GM12801 (cell line): ENCODE results near the gene TMEM244.

Source experiments
- TF ChIP-seq, protein P1 (sequence below): IDR thresholded peaks from one replicate; pipeline ENCODE4 v1.5.1; 2011; ENCODE audit warnings: control low read depth; ENCODE audit not compliant: insufficient read length; ENCODE audit errors: extremely low read depth

Gene TMEM244

DNA sequence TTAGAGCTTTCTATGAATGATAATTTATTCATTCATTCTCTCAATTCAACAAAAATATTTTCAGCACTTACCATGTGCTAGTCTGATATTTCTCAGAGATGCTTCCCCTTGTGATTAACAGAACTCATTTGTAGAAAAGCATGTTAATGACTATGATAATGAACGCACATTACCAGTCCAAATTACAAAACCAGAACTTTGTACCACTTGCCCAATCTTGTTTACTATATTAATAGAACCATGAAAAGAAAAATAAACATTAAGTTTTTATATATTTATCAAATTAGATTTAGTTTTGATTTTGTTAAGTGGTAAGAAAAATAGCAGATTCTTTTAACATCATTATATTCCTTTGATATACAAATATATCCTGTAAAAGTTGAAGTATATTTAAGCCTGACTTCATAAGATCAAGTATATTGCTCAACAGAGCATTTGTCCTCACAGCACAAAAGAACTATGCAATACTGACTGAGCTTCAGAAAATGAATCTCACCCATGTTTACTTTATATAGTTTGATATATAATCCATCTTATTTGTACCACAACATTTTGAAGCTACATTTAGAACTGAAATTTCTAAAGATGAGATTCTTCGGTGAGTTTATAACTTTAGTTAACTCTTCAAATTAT, 48.9 kb downstream of the TMEM244 start:
- TF ChIP-seq, protein P1, sequence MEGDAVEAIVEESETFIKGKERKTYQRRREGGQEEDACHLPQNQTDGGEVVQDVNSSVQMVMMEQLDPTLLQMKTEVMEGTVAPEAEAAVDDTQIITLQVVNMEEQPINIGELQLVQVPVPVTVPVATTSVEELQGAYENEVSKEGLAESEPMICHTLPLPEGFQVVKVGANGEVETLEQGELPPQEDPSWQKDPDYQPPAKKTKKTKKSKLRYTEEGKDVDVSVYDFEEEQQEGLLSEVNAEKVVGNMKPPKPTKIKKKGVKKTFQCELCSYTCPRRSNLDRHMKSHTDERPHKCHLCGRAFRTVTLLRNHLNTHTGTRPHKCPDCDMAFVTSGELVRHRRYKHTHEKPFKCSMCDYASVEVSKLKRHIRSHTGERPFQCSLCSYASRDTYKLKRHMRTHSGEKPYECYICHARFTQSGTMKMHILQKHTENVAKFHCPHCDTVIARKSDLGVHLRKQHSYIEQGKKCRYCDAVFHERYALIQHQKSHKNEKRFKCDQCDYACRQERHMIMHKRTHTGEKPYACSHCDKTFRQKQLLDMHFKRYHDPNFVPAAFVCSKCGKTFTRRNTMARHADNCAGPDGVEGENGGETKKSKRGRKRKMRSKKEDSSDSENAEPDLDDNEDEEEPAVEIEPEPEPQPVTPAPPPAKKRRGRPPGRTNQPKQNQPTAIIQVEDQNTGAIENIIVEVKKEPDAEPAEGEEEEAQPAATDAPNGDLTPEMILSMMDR, result no peak

DNA sequence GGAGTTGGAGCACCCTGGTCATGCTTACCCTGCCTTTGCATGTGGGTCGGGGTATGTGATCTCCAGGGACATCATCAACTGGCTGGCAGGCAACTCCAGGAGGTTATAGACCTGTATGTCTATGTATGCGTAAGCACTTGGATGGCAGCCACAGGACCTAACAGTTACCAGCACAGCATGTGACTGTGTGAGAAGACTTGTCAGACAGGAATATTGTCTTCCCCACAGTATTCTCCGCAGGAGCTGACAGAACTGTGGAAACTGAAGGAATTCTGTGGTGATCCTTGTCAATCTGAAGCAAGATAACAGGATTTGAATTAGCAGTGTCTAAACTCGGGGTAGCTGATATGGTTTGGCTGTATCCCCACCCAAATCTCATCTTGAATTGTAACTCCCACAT, 59.2 kb downstream of the TMEM244 start:
- TF ChIP-seq, protein P1, result no peak

DNA sequence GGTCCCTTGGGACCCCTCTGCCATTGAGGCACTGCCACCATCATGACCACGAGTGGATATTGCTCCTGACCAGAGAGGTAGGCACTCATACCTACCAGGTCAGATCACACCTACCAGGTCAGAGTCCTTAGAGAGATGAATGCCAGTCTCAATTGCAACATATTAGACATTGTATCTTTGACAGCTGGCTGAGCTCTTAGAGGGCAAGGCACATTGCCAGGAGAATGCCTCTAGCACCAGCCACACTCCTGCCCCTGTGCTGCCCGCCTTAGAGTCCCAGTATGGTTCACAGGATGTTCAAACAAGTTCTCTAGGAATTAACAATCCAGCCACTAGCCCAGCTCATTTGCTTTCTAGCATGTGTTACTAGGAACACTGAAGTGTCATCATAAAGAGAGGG, 65.9 kb downstream of the TMEM244 start:
- TF ChIP-seq, protein P1, result no peak

DNA sequence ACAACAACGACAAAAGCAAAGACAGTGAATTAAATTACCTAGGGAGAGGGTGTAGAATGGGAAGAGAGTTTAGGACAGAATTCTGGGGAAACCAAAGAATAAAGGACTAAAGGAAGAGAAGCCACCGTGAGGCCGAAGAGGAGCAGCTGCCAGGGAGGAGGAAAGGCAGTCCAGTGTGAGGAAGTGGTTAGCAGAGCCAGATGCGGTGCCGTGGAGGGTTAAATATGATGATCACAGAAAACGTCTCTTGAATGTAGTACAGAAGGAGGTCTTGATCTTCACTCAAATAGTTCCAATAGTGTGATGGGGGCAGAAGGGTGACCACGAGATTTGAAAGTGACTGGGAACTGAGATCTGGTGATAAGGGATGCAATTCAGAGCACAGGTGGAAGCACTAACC, 67.7 kb downstream of the TMEM244 start:
- TF ChIP-seq, protein P1, result no peak

DNA sequence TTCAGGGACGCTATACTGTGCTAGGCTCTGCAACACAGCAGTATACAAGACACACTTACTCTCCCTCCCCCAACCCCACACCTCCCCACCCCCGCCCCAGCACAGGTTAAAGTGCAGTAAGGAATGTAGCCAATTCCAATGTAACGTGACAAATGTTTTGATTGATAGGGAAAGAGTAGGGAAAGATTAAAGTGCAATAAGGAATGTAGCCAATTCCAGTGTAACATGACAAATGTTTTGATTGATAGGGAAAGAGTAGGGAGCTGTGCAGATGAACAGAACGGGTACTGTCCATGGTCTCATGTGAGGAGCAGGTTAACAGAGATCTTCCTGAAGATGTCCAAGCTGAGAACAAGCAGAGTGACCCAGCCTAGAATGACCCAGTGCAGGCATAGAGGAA, 69.1 kb downstream of the TMEM244 start:
- TF ChIP-seq, protein P1, result no peak

DNA sequence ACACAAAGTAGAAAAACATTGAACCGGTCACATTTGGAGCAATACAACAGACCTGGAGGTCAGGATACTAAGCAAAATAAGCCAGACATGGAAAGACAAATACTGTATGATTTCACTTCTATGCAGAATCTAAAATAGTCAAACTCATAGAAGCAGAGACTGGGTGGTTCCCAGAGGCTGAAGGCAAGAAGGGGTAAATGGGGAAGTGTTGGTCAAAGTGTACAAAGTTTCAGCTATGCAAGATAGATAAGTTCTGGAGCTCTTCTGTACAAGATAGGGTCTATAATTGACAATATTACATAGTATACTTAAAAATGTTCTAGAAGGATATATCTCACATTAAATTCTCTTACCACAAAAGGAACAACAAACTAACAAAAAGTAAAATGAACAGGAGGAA, 70.3 kb downstream of the TMEM244 start:
- TF ChIP-seq, protein P1, result no peak

DNA sequence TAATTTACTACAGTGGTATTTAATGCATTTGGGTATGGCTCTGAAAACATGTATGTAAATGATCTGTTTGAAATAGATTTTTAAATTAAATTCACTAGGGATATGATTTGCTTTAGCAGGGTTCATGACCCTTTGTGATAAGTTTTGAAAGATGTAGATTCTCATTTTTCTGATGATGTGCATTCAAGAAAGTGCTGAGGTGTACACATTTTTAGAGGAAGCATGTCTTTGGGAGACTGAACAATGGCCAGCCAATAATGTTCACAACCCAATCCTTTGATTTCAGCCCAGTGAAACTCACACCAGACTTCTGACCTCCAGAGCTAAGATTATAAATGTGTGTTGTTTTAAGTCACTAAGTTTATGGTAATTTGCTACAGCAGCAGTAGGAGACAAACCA, 71.1 kb downstream of the TMEM244 start:
- TF ChIP-seq, protein P1, result no peak
